H9 (cell line): ENCODE data around the gene ITIH2. TPM values are rescaled to one million over a fixed set of nuclear protein-coding genes. Genes with fewer than 3 reads are reported as not detected.

Experiments used
- DNase-seq: peaks from one replicate; pipeline ENCODE4 v3.0.0-alpha.2; 2017
- H2AFZ ChIP-seq: one replicate; pipeline ENCODE4 v1.6.1; 2013; ENCODE audit warnings: mild to moderate bottlenecking, low read length, control low read depth, moderate library complexity
- H2AK5ac ChIP-seq: 2 replicates; pipeline ENCODE4 v1.6.1; 2013; ENCODE audit warnings: low read length, control low read depth, mixed read lengths; ENCODE audit not compliant: insufficient read length
- H2BK120ac ChIP-seq: one replicate; pipeline ENCODE4 v1.6.1; 2013; ENCODE audit warnings: low read depth, mild to moderate bottlenecking, low read length, control low read depth, inconsistent platforms; ENCODE audit not compliant: poor library complexity, severe bottlenecking
- H2BK12ac ChIP-seq: 2 replicates; pipeline ENCODE4 v1.6.1; 2013; ENCODE audit warnings: low read length, control low read depth, mixed read lengths, low read depth; ENCODE audit not compliant: insufficient read length
- H2BK15ac ChIP-seq: 2 replicates; pipeline ENCODE4 v1.6.1; 2013; ENCODE audit warnings: low read depth, low read length, control low read depth
- H2BK20ac ChIP-seq: one replicate; pipeline ENCODE4 v1.6.1; 2013; ENCODE audit warnings: low read depth, mild to moderate bottlenecking, low read length, control low read depth, inconsistent platforms; ENCODE audit not compliant: poor library complexity, severe bottlenecking
- H2BK5ac ChIP-seq: 2 replicates; pipeline ENCODE4 v1.6.1; 2013; ENCODE audit warnings: low read length, control low read depth, mixed read lengths; ENCODE audit not compliant: insufficient read length
- H3K14ac ChIP-seq: 2 replicates; pipeline ENCODE4 v1.6.1; 2013; ENCODE audit warnings: low read length, control low read depth; ENCODE audit not compliant: insufficient read depth
- H3K18ac ChIP-seq: 2 replicates; pipeline ENCODE4 v1.6.1; 2013; ENCODE audit warnings: low read depth, mild to moderate bottlenecking, mixed read lengths, low read length, control low read depth; ENCODE audit not compliant: insufficient read length
- H3K23ac ChIP-seq: 2 replicates; pipeline ENCODE4 v1.6.1; 2013; ENCODE audit warnings: low read length, control low read depth, mixed read lengths, low read depth; ENCODE audit not compliant: insufficient read length
- H3K23me2 ChIP-seq: 2 replicates; pipeline ENCODE4 v1.6.1; 2013; ENCODE audit warnings: low read depth, mild to moderate bottlenecking, mixed read lengths, low read length, control low read depth; ENCODE audit not compliant: insufficient read length, poor library complexity, severe bottlenecking
- H3K27ac ChIP-seq: 2 replicates; pipeline ENCODE4 v1.5.1; 2013; ENCODE audit warnings: low read length, control low read depth, mixed read lengths, low read depth; ENCODE audit not compliant: insufficient read length
- H3K27me3 ChIP-seq: 2 replicates; pipeline ENCODE4 v1.6.1; 2013; ENCODE audit warnings: low read length, control low read depth, inconsistent platforms; ENCODE audit not compliant: insufficient read depth
- H3K4ac ChIP-seq: 2 replicates; pipeline ENCODE4 v1.6.1; 2013; ENCODE audit warnings: low read depth, mild to moderate bottlenecking, control low read depth, inconsistent platforms, low read length, moderate library complexity
- H3K4me1 ChIP-seq: 2 replicates; pipeline ENCODE4 v1.6.1; 2013; ENCODE audit warnings: low read length, control low read depth, inconsistent platforms; ENCODE audit not compliant: insufficient read depth
- H3K4me2 ChIP-seq: 2 replicates; pipeline ENCODE4 v1.6.1; 2013; ENCODE audit warnings: low read length, control low read depth, mixed read lengths; ENCODE audit not compliant: insufficient read length, insufficient read depth
- H3K56ac ChIP-seq: 2 replicates; pipeline ENCODE4 v1.6.1; 2013; ENCODE audit warnings: low read depth, mild to moderate bottlenecking, mixed read lengths, low read length, control low read depth; ENCODE audit not compliant: insufficient read length
- H3K79me1 ChIP-seq: 2 replicates; pipeline ENCODE4 v1.6.1; 2013; ENCODE audit warnings: low read depth, mild to moderate bottlenecking, moderate library complexity, low read length, control low read depth, inconsistent platforms; ENCODE audit not compliant: insufficient read depth, poor library complexity, severe bottlenecking
- H3K79me2 ChIP-seq: 2 replicates; pipeline ENCODE4 v1.6.1; 2013; ENCODE audit warnings: low read length, control low read depth, inconsistent platforms; ENCODE audit not compliant: insufficient read depth
- H3K9ac ChIP-seq: 2 replicates; pipeline ENCODE4 v1.6.1; 2013; ENCODE audit warnings: low read length, control low read depth, mixed read lengths; ENCODE audit not compliant: insufficient read length; ENCODE audit errors: extremely low read depth
- H3K9me3 ChIP-seq: one replicate; pipeline ENCODE4 v1.6.1; 2013; ENCODE audit warnings: low read depth, low read length, inconsistent platforms; ENCODE audit not compliant: control insufficient read depth
- H3T11ph ChIP-seq: one replicate; pipeline ENCODE4 v1.6.1; 2013; ENCODE audit warnings: mild to moderate bottlenecking, low read length, control low read depth, inconsistent platforms
- H4K20me1 ChIP-seq: one replicate; pipeline ENCODE4 v1.6.1; 2013; ENCODE audit not compliant: control insufficient read depth, insufficient read length, insufficient read depth
- H4K5ac ChIP-seq: 2 replicates; pipeline ENCODE4 v1.6.1; 2013; ENCODE audit warnings: low read depth, mild to moderate bottlenecking, mixed read lengths, low read length, control low read depth; ENCODE audit not compliant: insufficient read length
- H4K8ac ChIP-seq: replicated peaks from 2 replicates; pipeline ENCODE4 v1.6.1; 2013; ENCODE audit warnings: low read length, control low read depth, mixed read lengths, low read depth; ENCODE audit not compliant: insufficient read length
- H4K91ac ChIP-seq: 2 replicates; pipeline ENCODE4 v1.6.1; 2013; ENCODE audit warnings: low read depth, mild to moderate bottlenecking, moderate library complexity, mixed read lengths, low read length, control low read depth; ENCODE audit not compliant: insufficient read length
- H3K27ac Mint-ChIP-seq, 3 experiments: 2 replicates in 2 of 3; 3 replicates in 1 of 3; pipeline ENCODE4 v1.8.0; 2020 to 2021; ENCODE audit warnings: mixed read lengths in 3 of 3, mild to moderate bottlenecking in 1 of 3, moderate library complexity in 1 of 3
- H3K27me3 Mint-ChIP-seq: 2 replicates; pipeline ENCODE4 v1.8.0; 2021; ENCODE audit warnings: low read depth, mild to moderate bottlenecking, moderate library complexity, mixed read lengths
- H3K36me3 Mint-ChIP-seq, 3 experiments: 2 replicates in 2 of 3; 3 replicates in 1 of 3; pipeline ENCODE4 v1.8.0; 2020 to 2021; ENCODE audit warnings: low read depth in 3 of 3, mixed read lengths in 3 of 3; ENCODE audit not compliant: insufficient read depth in 1 of 3
- H3K4me1 Mint-ChIP-seq, 2 experiments: 2 replicates each; pipeline ENCODE4 v1.8.0; 2020; ENCODE audit warnings: mixed read lengths in 2 of 2
- H3K4me3 Mint-ChIP-seq, 2 experiments: 2 replicates in 1 of 2; 3 replicates in 1 of 2; pipeline ENCODE4 v1.8.0; 2020 to 2021; ENCODE audit warnings: mild to moderate bottlenecking in 2 of 2, mixed read lengths in 2 of 2, moderate library complexity in 1 of 2
- H3K9me3 Mint-ChIP-seq, 2 experiments: 2 replicates in 1 of 2; 3 replicates in 1 of 2; pipeline ENCODE4 v1.8.0; 2020; ENCODE audit warnings: mild to moderate bottlenecking in 2 of 2, mixed read lengths in 2 of 2, moderate library complexity in 1 of 2
- WGBS: extraction: QIAGEN DNeasy Blood & Tissue Kit; methylation state at CpG from one replicate; pipeline ENCODE4 v1.1.7; 2013; ENCODE audit warnings: missing lambda C conversion rate, low lambda C conversion rate, mixed read lengths; ENCODE audit not compliant: insufficient read length; ENCODE audit errors: extremely low coverage; 5-methylcytosine and 5-hydroxymethylcytosine counted together
- total RNA-seq: library from RNA; stranded (reverse); gene quantifications from 2 replicates; pipeline ENCODE4 v1.2.1, GENCODE V29; 2021
- TF ChIP-seq, protein P1 (sequence below): fragments of 200-600 bp; sonication (generic); conservative IDR thresholded peaks from 3 replicates; pipeline ENCODE4 v1.8.0; 2021; ENCODE audit warnings: antibody characterized with exemption, mild to moderate bottlenecking

Gene ITIH2
- total RNA-seq, 1 experiment from 2014 or later = not detected

DNA sequence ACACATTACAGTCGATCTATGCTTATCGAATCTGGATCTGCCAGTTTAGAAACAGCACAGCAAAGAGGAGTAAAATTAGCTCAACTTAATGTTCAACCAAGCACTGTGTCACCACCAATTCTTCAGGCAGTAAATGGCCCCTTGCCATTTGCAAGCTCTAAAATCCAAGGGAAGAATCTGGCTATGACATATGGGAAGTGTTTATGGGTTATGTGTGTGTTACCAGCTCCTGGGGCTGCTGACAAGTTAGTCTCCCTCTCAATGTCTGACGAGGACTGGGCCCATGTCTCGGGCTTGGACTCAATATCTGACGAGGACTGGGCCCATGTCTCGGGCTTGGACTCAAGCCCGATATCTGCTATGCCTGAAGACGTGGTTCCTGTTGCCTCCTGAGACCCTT lies 5.7 kb upstream of the ITIH2 start:
- no peak overlapping the region; the same call in 1 of the 2 replicates for H2BK15ac ChIP-seq
- no peak overlapping the region for H4K5ac ChIP-seq
- no peak overlapping the region for H3K4ac ChIP-seq
- H3K9me3 ChIP-seq = no peaks in the 10 kb centered on the region
- Mint-ChIP-seq H3K4me1 (0 out of 4 replicates have a peak, but pooled peaks cover 0 to 3% of the 10 kb centered on the region in 2 experiments), H3K9me3 (peaks cover 14 to 17% of the 10 kb centered on the region in 2 experiments), H3K4me3 (no peak overlapping the region), H3K27ac (no peak overlapping the region), H3K36me3 (peaks cover 4 to 10% (median 6%) of the 10 kb centered on the region in 3 experiments; a peak in 6 of 7 replicates), H3K27me3 (no peaks in the 10 kb centered on the region; the same call in 1 of the 2 replicates)
- no peak overlapping the region for H2AK5ac ChIP-seq
- no peak overlapping the region for H3K18ac ChIP-seq
- H3K56ac ChIP-seq = no peak overlapping the region
- no peaks in the 10 kb centered on the region for H3K79me1 ChIP-seq
- H4K8ac ChIP-seq = no peak overlapping the region
- WGBS = no CpG with 5 or more reads among the region's 8 CpGs
- TF ChIP-seq, protein P1, sequence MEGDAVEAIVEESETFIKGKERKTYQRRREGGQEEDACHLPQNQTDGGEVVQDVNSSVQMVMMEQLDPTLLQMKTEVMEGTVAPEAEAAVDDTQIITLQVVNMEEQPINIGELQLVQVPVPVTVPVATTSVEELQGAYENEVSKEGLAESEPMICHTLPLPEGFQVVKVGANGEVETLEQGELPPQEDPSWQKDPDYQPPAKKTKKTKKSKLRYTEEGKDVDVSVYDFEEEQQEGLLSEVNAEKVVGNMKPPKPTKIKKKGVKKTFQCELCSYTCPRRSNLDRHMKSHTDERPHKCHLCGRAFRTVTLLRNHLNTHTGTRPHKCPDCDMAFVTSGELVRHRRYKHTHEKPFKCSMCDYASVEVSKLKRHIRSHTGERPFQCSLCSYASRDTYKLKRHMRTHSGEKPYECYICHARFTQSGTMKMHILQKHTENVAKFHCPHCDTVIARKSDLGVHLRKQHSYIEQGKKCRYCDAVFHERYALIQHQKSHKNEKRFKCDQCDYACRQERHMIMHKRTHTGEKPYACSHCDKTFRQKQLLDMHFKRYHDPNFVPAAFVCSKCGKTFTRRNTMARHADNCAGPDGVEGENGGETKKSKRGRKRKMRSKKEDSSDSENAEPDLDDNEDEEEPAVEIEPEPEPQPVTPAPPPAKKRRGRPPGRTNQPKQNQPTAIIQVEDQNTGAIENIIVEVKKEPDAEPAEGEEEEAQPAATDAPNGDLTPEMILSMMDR = no peak
- H4K20me1 ChIP-seq = no peaks in the 10 kb centered on the region
- DNase-seq = no peak
- no peak overlapping the region for H3K4me2 ChIP-seq
- no peak overlapping the region for H2BK120ac ChIP-seq
- no peak overlapping the region for H3K9ac ChIP-seq
- no peaks in the 10 kb centered on the region for H3K27me3 ChIP-seq
- peaks cover 2% of the 10 kb centered on the region; the same call in 1 of the 2 replicates for H3K4me1 ChIP-seq
- no peaks in the 10 kb centered on the region for H3K79me2 ChIP-seq
- H2BK20ac ChIP-seq = no peak overlapping the region
- H3T11ph ChIP-seq = no peak overlapping the region
- H2AFZ ChIP-seq = no peak overlapping the region
- H3K23ac ChIP-seq = no peak overlapping the region
- H3K14ac ChIP-seq = no peak overlapping the region
- no peak overlapping the region for H4K91ac ChIP-seq
- no peak overlapping the region for H2BK5ac ChIP-seq
- H2BK12ac ChIP-seq = no peak overlapping the region
- no peaks in the 10 kb centered on the region for H3K23me2 ChIP-seq
- no peak overlapping the region for H3K27ac ChIP-seq
